ENCODE measurements around the gene ARFRP1.

- TF ChIP-seq CTCF (IDR thresholded peaks at IDR 0.05), result no peak
- TF ChIP-seq EZH2 (IDR thresholded peaks at IDR 0.05; ENCODE audit: borderline replicate concordance, insufficient read depth, low read depth, low read length, poor library complexity, severe bottlenecking), result no peak
Observed at GRCh38 chr20:63681609-63682142, 26.1 kb downstream of the ARFRP1 start.
